Amniotic stem cell (primary cell): Measurements from ENCODE around the gene EXO1.

ENCODE experiments used
- DNase-seq: peaks from one replicate; lab custom pipeline; 2025; lab: John Stamatoyannopoulos, UW

The EXO1 gene

GRCh38 chr1:241894016-241894415 is 46.0 kb downstream of the EXO1 start:
- no peak for DNase-seq

- DNase-seq = no peak
Observed at GRCh38 chr1:241895013-241895412, 47.0 kb downstream of the EXO1 start.

GRCh38 chr1:241896670-241896962 is 48.6 kb downstream of the EXO1 start:
- no peak for DNase-seq

GRCh38 chr1:241899210-241899609 is 51.2 kb downstream of the EXO1 start:
- DNase-seq = no peak

DNA sequence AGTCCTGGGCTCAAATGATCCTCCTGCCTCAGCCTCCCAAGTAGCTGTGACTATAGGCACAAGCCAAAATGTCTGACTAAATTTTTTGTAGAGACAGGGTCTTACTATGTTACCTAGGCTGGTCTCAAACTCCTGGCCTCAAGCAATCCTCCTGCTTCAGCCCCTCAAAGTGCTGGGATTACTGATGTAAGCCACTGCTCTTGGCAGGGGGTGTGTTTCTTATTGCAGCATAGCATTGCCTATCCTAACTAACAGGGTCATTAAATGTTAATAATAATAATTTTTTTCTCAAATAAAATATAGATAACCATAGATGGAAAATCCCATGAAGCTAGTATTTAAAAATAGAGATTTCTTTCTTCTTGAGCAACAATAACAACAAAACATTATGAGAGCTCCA is 52.4 kb downstream of the EXO1 start:
- DNase-seq = no peak

DNA sequence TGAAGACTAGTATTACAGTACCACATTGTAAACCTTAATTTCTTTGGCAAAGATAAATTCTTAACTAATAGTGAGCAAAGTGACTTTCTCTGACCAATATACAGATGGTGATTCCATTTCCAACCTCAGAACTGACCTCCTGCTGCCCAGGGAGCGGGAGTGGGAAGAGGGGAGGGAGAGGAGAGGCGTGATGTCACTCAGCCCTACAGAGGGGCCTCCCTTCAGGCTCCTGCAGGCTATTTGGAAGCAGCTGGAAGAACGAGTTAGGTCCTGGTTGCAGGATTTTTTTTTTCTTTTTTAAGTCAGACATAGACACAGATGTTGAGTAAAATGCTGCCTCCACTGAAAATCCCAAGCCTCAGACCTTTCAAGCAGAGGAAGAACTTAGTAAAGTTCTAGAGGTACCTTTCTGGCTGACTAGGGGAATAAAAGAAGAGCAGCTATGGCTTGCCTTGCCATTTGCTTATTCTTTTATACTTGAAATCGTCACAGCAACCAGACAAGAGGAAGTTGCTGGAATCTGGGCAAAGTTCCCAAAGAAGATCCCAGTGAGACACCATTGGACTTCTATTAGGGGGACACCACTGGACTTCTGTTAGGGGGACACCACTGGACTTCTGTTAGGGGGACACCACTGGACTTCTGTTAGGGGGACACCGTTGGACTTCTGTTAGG is 54.5 kb downstream of the EXO1 start:
- DNase-seq = no peak

GRCh38 chr1:241916196-241916595 is 68.2 kb downstream of the EXO1 start:
- no peak for DNase-seq

DNA sequence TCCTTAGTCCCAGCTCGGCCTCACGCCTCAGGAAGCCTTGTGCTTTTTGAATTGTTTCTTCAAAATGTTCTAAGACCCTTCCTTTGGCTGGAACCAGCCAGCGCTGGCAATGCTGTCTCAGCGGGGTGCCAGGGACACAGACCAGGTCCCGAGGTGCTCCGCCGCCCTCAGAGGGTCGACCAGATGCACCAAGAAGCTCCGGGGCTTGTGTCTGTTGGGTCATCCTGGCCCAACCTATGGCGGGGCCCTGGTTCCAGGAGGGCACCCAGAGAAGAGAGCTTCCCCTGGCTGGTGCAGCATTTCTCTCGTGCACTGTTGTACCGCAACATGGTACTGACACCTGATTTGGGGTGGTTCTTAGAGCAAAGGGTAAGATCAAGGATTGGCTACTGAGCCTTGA is 69.5 kb downstream of the EXO1 start:
- no peak for DNase-seq

GRCh38 chr1:241918879-241919278 is 70.9 kb downstream of the EXO1 start:
- DNase-seq = no peak

- DNase-seq = no peak
Observed at GRCh38 chr1:241924080-241924808, 76.2 kb downstream of the EXO1 start.

GRCh38 chr1:241926141-241926540 is 78.1 kb downstream of the EXO1 start:
- DNase-seq = no peak

- DNase-seq = no peak
Observed at GRCh38 chr1:241927321-241927720, 79.3 kb downstream of the EXO1 start.

GRCh38 chr1:241932845-241933244 is 84.8 kb downstream of the EXO1 start:
- DNase-seq = no peak

DNA sequence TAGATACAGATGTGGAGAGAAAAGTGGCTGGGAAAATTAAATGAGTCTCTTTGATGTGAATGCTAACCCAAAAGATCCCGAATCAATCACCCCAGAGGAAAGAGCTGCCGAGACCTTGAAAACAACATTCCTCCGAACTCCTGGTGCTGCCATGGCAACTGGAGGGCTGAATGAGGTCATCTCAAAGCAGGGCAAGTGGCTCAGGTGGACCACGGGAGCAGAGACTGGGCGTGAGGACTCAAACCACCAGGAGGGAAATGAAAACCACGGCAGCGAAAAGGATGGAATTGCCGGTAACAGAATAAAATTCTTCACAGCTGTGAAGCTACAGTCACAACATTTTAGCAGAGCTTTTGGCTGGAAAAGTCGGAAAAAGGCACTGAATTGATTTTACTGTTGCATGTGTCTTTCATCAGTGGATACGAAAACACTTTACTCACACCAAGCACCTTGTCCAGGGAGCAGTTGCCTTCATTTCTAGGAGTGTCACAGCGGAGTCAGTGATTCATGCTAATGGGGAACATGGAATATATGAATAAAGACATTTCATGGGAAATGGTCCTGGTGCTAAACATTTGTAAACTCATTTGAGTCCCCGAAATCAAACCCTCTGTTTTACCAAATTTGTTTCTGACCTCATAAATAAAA is 86.3 kb downstream of the EXO1 start:
- no peak for DNase-seq

- DNase-seq = no peak
Observed at GRCh38 chr1:241934866-241935265, 86.9 kb downstream of the EXO1 start.
